ENCODE measurements around the gene RNF26.

DNA sequence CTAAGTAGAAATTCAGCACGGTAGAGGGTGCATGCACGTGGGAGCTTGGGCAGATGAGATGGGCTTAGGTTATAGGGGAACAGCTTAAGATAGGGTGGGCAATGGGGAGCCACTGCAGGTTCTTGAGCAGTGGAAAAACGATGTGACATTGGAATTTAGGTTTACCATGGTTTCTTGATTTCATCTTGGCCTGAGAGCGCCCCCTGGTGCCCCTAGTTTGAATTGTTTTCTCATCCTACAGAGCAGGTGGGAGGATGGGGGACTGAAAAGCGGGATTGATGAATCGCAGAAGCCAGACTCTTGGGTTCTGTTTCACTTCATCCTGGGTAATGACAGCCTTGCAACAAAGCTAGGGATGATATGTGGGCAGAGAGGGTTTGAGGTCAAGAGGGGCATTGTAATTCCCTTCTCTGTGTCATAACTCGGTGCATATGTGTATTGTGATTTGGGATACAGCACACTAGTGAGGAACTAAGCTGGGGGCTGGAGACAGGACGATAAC lies 10.7 kb upstream of the RNF26 start:
- TF ChIP-seq, protein P1, sequence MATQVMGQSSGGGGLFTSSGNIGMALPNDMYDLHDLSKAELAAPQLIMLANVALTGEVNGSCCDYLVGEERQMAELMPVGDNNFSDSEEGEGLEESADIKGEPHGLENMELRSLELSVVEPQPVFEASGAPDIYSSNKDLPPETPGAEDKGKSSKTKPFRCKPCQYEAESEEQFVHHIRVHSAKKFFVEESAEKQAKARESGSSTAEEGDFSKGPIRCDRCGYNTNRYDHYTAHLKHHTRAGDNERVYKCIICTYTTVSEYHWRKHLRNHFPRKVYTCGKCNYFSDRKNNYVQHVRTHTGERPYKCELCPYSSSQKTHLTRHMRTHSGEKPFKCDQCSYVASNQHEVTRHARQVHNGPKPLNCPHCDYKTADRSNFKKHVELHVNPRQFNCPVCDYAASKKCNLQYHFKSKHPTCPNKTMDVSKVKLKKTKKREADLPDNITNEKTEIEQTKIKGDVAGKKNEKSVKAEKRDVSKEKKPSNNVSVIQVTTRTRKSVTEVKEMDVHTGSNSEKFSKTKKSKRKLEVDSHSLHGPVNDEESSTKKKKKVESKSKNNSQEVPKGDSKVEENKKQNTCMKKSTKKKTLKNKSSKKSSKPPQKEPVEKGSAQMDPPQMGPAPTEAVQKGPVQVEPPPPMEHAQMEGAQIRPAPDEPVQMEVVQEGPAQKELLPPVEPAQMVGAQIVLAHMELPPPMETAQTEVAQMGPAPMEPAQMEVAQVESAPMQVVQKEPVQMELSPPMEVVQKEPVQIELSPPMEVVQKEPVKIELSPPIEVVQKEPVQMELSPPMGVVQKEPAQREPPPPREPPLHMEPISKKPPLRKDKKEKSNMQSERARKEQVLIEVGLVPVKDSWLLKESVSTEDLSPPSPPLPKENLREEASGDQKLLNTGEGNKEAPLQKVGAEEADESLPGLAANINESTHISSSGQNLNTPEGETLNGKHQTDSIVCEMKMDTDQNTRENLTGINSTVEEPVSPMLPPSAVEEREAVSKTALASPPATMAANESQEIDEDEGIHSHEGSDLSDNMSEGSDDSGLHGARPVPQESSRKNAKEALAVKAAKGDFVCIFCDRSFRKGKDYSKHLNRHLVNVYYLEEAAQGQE (IDR thresholded peaks at IDR 0.05; ENCODE audit: low read depth), result no peak
- no peak for TF ChIP-seq EGR1 (IDR thresholded peaks at IDR 0.05)
- TF ChIP-seq RAD21 (IDR thresholded peaks at IDR 0.05; ENCODE audit: low read depth), result peak; percentile 70
- no peak for TF ChIP-seq ZBTB7A (IDR thresholded peaks at IDR 0.05; ENCODE audit: low read depth)
- TF ChIP-seq NFIC (IDR thresholded peaks at IDR 0.05), result no peak
- TF ChIP-seq TCF12 (IDR thresholded peaks at IDR 0.05; ENCODE audit: low read depth), result no peak

Measured in Ishikawa (cell line).